Coronary artery (tissue), 2 donors: ENCODE measurements around the gene WASF2.
"Not testable (repeated sequence)": the region's sequence is repeated elsewhere in the genome, so short reads cannot be mapped to it uniquely, and the experiment has no call there.

Experiments used
- DNase-seq: peaks from one replicate; pipeline ENCODE4 v3.0.0-alpha.2; 2017; ENCODE audit warnings: low spot score
- H3K27ac ChIP-seq, 2 donors: fragments of 200-600 bp; sonication (generic); one replicate each; pipeline ENCODE4 v1.5.1; 2016 to 2019
- H3K4me3 ChIP-seq: fragments of 200-600 bp; sonication (generic); 2 replicates; pipeline ENCODE4 v1.5.1; 2016; ENCODE audit warnings: mild to moderate bottlenecking, moderate library complexity
- TF ChIP-seq, protein P1 (sequence below): fragments of 200-600 bp; sonication (generic); IDR thresholded peaks from one replicate; pipeline ENCODE4 v1.5.1; 2019; ENCODE audit warnings: antibody characterized with exemption

Gene WASF2

DNA sequence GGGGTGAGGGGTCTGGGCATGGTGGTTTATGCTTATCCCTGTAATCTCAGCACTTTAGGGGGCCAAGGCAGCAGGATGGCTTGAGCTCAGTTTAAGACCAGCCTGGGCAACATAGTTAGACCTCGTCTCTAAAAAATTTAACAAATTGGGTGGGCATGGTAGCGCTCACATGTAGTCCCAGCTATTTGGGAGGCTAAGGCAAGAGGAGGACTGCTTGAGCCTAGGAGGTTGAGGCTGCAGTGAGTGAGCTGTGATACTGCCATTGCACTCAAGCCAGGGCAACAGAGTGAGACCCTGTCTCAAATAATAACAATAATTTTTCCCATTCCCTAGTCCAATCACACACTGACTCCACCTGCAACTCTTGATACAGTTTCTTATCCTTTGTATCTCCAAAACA, 6.3 kb downstream of the WASF2 start:
- no peak overlapping the region for H3K27ac ChIP-seq
- DNase-seq = no peak
- no peak overlapping the region for H3K4me3 ChIP-seq
- TF ChIP-seq, protein P1, sequence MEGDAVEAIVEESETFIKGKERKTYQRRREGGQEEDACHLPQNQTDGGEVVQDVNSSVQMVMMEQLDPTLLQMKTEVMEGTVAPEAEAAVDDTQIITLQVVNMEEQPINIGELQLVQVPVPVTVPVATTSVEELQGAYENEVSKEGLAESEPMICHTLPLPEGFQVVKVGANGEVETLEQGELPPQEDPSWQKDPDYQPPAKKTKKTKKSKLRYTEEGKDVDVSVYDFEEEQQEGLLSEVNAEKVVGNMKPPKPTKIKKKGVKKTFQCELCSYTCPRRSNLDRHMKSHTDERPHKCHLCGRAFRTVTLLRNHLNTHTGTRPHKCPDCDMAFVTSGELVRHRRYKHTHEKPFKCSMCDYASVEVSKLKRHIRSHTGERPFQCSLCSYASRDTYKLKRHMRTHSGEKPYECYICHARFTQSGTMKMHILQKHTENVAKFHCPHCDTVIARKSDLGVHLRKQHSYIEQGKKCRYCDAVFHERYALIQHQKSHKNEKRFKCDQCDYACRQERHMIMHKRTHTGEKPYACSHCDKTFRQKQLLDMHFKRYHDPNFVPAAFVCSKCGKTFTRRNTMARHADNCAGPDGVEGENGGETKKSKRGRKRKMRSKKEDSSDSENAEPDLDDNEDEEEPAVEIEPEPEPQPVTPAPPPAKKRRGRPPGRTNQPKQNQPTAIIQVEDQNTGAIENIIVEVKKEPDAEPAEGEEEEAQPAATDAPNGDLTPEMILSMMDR = no peak

DNA sequence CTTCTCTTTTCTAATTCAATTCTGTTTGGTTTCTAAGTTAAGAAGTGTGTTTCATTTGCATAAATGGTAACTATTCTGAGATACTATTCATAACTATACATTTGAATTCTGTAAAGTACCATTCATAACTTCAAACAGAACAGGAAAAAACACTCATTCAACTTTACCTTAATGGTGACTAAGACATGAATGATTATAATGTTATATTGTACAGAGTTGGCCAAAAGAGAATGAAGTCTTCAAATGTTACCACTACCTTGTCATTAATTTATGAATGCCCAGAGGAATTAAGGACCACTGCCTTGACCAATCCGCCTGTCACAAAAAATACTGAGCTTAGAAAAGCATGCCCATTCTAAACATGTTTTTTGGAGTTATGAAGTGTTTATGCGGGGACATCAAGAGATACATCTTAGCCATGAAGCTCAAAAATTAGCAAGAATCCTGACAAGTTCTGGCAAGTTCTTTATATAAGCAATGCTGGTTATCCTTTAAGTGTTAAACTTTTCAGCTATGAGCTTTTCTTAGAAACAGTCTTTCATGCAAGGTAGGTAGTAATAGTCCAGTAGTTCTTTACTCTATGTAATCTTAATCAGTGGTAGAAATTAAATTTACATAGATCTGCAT, 7.9 kb downstream of the WASF2 start:
- TF ChIP-seq, protein P1 = no peak
- no peak for DNase-seq
- Histone ChIP-seq H3K4me3 (no peak overlapping the region), H3K27ac (no peak overlapping the region)

- Histone ChIP-seq H3K27ac (no peak overlapping the region), H3K4me3 (no peak overlapping the region)
- DNase-seq = no peak
- TF ChIP-seq, protein P1 = no peak
Measured at GRCh38 chr1:27478098-27478497, 11.9 kb downstream of the WASF2 start.

DNA sequence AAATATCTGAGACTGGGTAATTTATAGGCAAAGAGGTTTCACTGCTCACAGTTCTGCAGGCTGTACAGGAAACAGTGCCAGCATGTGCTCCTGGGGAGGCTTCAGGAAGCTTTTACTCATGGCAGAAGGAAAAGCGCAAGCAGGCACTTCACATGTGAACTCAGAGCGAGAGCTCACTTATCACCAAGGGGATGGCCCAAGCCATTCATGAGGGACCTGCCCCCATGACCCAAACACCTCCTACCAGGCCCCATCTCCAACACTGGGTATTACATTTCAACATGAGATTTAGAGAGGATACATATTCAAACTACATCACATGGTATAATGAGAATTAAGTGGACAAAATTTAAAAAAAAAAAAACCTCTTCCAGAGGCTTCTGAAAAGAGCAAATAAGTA, 13.7 kb downstream of the WASF2 start:
- no peak for DNase-seq
- Histone ChIP-seq H3K27ac (no peak overlapping the region), H3K4me3 (no peak overlapping the region)
- TF ChIP-seq, protein P1 = no peak

GRCh38 chr1:27475720-27476119, 14.2 kb downstream of the WASF2 start:
- Histone ChIP-seq H3K27ac (no peak overlapping the region), H3K4me3 (no peak overlapping the region)
- DNase-seq = no peak
- TF ChIP-seq, protein P1 = no peak

DNA sequence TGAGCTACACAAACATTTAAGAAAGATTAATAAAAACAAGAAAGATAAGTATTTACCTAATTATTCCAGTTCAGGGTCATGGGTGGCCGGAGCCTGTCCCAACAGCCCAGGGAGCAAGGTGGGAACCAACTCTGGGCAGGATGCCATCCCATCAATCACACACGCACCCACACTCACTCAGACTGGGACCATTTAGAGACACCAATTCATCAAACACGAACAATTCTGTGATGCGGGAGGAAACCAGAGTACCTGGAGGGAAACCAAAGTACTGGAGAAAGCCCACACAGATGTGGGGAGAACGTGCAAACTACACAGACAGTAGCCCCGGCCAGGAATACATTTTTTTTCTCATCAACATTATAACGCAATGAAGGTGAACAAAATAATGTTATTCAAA, 16.2 kb downstream of the WASF2 start:
- H3K4me3 ChIP-seq = no peak overlapping the region
- TF ChIP-seq, protein P1 = no peak
- DNase-seq = no peak
- no peak overlapping the region for H3K27ac ChIP-seq

DNA sequence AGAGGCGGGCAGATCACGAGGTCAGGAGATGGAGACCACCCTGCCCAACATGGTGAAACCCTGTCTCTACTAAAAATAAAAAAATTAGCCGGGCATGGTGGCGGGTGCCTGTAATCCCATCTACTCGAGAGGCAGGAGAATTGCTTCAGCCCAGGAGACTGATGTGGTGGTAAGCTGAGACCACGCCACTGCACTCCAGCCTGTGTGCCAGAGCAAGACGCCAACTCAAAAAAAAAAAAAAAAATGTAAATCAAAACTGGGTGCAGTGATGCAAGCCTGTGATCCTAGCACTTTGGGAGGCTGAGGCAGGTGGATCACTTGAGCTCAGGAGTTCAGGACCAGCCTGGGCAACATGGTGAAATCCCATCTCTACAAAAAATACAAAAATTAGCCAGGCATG, 17.9 kb downstream of the WASF2 start:
- not testable (repeated sequence) for H3K4me3 ChIP-seq, DNase-seq, H3K27ac ChIP-seq

GRCh38 chr1:27471477-27471876, 18.5 kb downstream of the WASF2 start:
- no peak for DNase-seq
- TF ChIP-seq, protein P1 = no peak
- Histone ChIP-seq H3K4me3 (no peak overlapping the region), H3K27ac (no peak overlapping the region)
